ENCODE measurements around the gene TCFL5.
A peak's percentile ranks its signal among the peaks of the same experiment; 100 is the strongest.

DNA sequence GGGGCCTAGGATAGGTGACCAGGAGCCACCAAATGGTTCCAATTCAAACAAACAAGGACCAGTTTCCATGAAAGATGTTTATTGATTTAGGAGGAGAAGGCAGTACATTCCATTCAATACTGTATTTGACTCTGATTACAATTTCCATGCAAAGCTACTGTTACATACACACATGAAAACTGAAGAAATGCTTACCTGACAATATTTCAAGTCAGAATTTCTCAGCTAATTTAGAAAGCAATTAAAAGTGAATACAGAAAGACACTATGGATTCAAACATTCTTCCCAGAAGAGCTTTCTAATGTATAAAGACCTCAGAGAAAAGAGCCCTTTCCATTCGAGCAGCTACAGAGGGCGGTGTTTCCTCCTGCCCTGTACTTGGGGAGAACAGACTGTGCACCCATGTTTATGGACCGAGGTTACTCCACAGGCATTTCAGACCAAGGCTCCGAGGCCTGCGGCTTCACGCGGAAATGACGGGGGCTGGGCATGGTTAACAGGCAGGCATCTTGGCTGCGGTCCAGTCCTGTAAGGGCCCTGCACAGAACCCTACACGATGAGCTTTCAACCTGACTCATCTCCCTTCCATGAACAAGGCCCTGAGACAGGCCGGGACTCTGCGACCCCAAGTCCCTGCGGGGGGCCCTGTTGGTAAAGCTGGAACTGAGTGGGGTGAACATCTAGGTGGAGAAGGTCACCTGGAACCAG, 25.7 kb upstream of the TCFL5 start:
- TF ChIP-seq EZH2 (IDR thresholded peaks at IDR 0.05) = no peak
- TF ChIP-seq POLR2AphosphoS5 (IDR thresholded peaks at IDR 0.05; ENCODE audit: borderline replicate concordance, low read depth, low read length) = 0 out of 2 replicates have a peak, but pooled peaks have one; percentile 36
- peak; percentile 37 for TF ChIP-seq FOXP2 (optimal IDR thresholded peaks at IDR 0.05; ENCODE audit: control extremely low read depth, extremely low read length, insufficient read depth)
